ENCODE measurements around the gene GRIN2C.
"Not testable (repeated sequence)": the region's sequence is repeated elsewhere in the genome, so short reads cannot be mapped to it uniquely, and the experiment has no call there.

GRIN2C gene

DNA sequence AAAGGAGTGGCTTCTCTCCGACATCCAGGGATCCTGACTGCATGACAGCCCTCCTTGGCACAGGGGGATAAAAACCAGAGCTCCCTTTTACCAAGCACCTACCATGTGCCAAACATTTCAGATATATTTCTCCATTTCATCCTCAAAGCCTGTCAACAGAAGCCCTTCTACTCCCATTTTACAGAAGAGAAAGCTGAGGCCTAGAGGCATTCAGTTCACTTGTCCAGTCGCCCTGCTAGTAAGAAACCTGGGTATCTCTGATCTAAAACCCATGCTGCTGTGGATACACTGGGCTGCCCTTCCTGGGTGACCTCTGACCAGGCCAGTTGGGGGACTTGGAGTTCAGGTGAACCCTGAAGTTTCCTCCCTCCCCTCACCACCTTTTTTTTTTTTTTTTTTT, 19.0 kb upstream of the GRIN2C start:
- DNase-seq, result no peak

DNA sequence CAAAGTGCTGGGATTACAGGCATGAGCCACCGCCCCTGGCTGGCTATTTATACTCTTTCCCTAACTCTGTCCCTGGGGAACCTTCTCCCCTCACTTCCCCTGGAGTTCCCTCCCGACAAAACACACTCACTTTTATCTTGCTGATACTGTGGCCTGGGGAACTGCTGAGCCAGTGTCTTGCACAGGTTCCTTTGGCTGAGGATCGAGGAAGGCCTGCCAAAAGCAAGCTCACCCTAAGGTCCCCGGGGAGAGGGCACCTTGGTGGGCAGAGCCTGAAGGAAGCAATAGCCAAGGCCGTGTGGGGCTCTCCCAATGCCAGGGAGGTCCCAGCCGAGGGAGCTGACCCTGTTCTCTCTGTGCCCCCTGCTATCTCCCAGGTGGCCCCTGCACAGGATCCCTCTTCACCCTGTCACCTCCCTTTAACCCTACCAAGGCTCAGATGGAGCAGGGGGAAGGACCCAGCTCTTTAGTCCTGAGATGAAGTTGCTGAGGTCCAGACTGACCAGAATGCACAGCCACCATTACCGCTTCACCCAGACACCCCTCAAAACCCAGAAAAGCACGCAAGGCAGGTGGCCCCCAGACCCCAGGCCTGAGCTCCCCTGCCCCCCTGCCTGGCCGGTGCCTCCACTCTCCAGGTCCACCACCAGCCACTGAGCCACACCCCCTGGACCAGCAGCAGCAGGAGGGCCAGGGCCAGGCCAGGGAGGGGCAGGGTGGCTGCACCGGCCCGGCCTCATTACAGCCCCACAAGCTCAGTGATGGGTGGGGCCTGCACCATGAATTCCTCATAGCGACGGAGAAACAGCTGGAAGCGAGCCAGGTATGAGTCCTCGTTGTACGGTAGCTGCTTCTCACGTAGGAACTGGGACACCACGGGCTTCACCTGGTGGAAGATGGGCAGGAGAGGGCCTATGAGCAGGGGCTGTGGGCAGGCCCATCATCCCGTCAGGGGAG, 18.2 kb upstream of the GRIN2C start:
- peak; percentile 28 for DNase-seq

DNA sequence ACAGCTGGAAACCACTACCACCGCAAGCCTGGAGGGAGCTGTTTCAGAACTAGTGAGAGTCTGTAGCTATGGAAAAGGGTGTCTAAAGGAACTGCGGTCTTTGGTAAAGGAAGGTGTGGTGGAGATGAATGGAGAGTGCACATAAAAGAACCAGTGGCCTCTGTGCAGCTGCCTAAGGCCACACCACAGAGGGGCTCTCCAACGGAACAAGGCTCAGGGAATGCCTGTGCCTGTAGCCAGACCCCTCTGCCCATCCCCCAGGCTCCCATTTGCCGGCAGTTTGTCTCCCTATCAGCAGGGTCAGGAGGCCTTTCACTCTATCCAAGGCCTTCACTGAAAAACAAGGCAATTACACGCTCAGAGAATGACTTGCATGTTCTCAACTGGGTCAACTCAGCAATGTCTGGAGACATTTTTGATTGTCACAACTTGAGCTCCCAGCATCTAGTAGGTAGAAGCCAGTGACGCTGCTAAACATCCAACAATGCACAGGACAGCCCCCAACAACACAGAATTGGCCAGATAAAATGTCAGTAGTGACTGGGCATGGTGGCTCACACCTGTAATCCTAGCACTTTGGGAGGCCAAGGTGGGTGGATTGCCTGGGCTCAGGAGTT, 16.4 kb upstream of the GRIN2C start:
- no peak for DNase-seq

DNA sequence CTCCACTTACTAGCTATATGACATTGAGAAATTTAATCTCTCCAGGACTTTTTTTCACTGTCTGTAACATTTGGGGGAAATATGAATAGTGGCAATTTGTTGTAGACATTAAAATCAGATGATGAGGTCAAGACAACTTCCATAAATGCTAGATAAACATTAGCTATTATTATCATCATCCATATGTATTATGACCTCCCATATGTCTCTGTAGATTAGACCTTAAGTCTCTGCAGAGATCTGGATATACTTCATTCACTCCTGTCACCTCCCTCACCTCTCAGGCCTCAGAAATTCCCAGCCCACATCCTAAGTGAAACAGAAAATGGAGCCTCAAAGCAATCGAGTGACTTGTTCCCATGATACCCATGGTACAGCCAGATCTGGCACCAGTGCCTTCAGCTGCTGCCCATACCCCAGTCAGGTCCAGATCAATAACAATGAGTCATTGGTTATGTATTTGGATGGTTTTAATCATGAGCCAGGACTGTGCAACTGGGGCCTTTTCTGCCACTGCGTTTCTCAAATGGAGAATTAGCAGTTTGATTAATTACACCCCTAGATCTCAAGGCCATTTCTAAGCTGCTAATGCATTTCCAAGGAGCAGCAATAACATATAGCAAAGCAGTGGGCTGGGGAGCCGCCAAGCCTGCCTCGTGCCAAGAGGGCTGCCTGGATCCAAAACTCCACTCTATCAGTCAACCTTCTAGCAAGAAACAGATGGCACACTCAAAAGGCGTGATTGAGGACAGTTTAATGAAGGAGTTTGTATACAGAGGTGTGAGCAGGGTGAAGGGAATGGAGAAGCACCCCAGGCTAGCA, 15.7 kb upstream of the GRIN2C start:
- no peak for DNase-seq

DNA sequence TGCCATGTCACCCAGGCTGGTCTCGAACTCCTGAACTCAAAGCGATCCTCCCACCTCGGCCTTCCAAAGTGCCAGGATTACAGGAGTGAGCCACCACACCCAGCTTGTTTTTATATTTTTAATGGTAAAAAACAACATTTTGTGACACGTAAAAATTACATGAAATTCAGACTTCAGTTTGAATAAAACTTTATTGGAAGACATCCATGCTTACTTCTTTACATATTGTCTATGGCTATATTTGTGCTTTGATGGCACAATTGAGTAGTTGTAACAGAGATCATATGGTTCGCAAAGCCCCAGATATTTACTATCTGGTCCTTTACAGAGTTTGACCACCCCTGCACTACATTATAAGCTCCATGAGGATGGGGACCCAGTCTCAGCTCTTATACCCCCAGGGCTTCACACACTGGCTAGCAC, 14.9 kb upstream of the GRIN2C start:
- DNase-seq, result no peak

DNA sequence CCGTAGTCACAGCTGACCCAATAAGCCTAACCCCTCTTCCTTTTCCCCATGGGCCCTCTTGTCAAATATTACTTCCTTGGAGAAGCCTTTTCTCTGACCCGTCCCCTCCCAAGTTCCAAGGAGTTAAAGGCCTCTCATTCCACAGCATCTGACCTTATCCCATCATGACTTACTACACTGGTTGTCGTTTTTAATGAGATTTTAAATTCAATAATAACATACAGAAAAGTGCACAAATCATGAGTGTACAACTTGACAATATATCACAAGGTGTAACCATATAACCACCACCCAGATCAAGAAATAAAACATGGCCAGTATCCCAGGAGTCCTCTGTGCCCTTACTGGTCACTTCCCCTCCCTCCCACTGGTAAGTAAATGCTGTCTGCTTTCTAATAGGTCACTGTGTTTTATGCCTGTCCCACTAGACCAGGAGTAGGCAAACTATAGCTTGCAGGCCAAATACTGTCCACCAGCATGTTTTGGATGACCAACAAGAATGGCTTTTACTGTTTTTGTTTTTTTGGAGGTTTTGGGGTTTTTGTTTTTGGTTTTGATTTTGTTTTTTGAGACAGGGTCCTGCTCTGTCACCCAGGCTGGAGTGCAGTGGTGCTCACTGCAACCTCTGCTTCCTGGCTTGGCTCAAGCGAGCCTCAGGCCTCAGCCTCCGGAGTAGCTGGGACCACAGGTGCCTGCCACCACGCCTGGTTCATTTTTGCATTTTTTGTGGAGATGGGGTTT, 14.4 kb upstream of the GRIN2C start:
- peak; percentile 37 for DNase-seq

DNA sequence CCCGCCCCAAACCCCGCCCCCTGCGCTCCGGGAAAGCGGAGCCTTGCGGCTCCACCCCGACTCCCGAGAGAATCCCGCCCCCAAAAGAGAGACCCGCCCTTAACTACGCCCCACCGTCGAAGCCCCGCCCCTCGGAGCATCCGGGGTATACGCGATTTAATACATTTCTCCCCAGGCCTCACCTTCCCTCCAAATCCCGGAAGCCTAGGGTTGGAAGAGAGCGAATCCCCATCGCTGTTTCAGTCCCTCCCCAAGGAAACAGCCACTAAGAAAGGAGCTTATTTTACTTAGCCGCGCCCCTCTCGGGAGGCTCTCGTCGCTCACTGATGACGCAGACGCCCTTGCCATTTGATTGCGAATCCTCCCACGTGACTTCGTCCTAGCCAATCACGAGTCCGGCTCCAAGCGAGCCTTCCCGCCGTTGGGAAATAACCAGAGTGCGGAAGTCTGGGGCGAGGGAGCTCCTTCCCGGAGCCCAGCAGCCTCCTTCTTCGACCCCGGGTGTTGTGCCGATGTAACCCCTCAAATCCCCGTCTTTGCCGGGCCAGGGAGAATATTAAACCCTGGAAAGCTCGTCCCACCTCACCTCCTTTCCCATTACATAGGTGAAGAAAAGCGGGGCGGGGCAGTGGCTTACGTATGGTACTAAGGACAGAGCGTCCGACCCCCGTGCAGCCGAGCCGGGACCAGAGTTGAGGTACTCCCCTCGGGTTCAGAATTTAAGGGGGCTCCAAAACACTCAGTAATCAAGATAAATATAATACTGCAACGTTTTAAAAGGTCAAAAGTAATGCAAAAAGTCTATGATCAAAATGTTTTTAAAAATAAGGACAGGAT, 13.6 kb upstream of the GRIN2C start:
- peak; percentile 100 for DNase-seq

DNA sequence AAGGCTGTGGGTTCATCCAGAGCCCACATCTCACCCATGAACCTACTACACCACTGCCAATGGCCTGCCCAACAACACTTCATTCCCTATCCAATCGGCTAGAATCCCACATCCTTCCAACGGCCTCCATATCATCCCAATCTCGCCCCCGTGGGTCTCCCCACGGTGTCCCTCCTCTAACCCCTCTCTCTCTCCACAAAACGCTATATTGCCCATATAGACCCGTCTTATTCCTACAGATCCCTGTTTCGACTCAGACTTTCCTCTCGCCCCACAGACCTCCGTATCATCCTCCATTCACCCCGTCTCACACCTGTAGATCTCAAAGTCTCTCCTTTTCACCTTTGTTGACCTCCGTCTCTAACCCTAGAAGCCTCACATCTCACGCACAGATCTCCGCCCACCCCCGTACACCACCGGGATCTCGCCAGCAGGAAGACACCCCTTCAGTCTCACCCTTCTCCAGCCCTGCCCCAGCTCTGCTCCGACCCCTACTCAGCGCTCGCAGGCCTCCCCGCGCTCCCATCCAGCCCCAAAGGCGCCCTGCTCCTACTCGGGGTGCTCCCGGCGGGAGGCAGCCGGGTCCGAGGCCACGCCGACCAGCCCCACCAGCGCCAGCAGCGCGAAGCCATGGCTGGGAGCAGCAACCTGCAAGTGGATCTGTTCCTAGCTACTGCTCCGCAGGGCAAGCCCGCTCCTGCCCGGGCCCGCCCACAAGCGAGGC, 12.8 kb upstream of the GRIN2C start, which contains the start of gene FDXR:
Gene FDXR, minus strand, starts transcription at position 682 of the 724 bp plus-strand sequence. Its CDS starts 50 bp downstream, at position 632.
- no peak for DNase-seq

DNA sequence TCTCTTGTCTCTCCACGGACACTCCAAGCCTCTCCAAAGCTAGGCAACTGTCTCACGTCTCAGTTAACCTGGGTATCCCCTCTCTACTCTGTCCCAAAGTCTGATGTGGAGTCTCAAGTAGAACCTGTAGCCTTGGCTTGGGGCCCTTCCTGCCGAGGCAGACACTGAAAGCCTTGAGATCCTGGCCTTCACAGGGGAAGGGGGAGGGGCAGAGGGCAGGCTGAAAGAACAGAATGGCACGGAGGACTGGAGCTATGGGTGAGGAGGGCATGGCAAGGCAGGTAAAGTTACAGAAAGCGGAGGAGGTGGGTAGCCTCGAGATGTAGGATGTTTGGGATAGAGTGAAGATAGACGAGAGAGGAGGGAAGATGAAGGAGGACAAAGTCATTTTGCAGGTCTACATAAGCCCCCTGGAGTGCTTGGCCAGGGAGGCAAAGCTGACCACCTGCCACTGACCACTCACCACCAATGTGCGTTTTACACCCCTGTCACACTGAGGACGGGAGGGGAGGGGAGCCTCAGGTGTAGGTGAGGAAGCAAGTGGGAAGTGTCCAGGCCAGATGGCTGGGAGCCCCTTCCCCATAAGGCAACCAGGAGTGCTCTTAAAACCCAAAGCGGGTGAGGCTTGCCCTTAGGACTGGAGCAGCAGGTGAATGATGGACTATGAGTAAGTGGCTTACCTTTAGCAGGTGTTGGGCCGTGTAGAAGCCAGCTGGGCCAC, 11.8 kb upstream of the GRIN2C start:
- DNase-seq, result no peak

DNA sequence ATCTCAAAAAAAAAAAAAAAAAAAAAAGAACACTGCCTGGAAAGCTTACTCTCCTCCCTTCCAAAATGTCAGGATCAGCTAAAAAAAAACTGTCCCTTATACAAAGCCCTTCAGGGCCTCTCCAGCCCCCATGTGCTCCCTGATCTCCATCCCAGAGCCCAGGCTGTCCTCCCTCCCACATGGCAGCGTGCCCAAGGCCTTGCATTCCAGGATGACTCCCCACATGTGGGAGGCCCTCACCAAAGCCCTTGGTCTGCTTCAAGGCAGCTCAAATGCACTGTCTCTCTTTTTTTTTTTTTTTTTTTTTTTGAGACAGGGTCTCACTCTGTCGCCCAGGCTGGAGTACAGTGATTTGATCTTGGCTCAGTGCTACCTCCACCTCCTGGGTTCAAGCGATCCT, 10.8 kb upstream of the GRIN2C start:
- no peak for DNase-seq

DNA sequence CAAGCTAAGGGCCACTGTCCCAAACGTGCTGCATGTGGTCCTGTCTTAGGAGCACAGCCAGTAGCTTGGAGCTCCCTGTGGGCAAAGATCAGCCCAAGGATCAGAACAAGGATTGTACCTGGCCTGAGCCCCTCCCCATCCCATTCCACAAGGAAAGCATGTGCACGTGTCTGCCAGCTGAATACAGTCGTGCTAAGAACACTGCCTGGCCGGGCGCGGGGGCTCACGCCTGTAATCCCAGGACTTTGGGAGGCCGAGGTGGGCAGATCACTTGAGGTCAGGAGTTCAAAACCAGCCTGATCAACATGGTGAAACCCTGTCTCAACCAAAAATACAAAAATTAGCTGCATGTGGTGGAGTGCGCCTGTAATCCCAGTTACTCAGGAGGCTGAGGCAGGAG, 10.3 kb upstream of the GRIN2C start:
- DNase-seq, result not testable (repeated sequence)

DNA sequence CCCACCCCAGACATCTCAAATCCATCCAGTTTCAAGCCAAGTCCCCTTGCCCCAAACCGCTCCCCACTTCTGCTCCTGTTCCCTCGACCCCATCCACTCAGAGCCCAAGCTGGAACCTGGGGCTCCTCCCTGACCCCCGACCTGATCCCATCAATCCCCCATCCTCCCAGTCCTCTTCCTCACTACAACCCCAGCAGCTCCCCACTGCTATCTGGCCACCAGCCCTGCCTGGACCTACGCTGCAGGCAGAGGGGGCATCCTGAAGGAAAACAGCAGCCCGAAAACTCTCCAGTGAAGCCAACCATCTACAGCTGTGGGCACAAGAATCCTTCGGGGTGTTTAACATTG, 9.2 kb upstream of the GRIN2C start:
- DNase-seq, result no peak

DNA sequence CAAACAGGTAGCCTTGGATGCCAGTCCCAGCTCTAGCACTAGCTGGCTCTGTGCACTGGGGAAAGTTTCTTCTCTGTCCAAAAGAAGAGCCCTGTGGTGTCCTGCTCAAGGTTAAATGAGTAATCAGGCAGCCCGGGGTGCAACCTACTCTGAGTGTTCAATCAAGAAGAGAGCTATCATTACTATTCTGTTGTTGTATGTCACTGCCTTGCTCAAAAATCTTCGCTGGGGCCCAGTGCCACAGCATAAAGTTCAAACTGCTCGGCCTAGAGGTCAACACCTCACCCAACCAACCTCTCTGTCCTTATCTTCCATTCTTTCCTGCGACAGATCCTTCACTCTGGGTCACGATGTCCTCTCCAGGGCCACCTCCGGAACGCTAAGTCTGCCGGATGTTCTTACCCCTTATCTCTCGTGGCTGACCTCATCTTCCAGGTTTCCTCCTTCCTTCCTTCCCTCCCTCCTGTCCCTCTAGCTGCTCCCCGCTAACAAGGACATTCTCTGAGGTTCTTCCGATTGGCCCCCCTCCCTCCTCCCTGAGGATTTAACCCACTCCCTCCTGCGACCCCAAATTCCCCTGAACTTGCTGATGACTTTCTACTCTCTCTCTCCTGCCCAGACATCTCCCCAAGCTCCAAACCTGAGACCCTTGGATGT, 8.7 kb upstream of the GRIN2C start:
- DNase-seq, result no peak

DNA sequence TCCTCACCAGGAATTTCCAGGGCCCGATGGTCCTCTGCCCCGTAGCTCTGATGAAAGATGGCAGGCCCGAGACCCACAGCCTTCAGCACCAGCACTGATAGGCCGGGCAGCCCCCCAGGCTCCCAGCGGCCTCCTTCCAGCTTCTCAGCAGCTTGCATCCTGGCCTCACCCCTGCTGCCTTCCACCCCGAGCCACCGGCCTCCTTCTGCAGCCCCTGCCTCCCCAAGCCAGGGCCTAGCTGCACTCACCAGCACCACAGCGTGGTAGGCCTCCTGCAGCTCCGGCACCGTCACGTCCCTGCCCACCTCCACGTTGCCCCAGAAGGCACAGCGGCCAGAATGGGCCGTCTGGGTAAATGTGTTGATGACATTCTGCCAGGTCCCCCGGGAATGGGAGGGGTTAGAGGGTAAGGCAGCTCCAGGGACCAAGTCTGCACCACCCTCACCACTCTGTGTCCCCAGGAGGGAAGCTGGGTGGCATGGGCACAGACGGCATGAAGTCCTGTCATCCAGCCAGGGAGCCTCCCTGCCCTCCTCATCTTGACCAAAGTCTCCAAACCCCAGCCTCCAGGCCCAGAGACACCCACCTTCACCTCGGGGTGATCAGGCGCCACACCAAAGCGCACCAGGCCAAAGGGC, 6.6 kb upstream of the GRIN2C start:
- DNase-seq, result no peak

DNA sequence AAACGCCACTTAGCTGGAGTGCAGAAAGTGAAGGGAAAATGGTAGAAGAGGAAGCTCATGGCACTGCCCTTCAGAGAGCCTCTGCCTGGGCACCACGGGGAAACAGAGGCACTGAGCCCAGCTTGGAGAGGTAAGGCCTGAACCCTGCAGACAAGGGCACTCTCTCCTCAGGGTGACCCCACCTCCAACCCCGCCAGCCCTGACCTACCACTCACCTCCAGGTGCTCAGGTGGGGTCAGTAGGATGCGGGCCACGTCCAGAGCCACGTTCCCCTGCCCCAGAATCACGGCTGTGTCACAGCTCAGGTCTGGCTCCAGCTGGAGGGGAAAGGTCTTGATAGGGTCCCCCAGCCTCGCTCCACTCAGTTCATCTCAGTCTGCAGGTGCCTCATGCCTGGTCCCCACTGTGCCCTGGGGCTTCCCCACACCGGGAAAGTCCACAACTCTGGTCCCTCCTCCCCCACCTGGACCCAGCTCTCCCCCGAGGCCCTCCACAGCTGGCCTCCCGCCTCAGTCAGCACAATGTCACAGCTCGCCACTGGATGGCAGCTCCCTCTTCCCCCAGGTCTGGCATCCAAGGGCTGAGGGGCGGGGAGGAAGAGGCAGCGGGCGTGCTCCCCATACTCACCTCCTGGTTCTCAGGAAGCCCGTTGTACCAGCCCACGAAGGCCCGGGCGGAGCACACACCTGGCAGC, 6.0 kb upstream of the GRIN2C start:
- peak; percentile 31 for DNase-seq

DNA sequence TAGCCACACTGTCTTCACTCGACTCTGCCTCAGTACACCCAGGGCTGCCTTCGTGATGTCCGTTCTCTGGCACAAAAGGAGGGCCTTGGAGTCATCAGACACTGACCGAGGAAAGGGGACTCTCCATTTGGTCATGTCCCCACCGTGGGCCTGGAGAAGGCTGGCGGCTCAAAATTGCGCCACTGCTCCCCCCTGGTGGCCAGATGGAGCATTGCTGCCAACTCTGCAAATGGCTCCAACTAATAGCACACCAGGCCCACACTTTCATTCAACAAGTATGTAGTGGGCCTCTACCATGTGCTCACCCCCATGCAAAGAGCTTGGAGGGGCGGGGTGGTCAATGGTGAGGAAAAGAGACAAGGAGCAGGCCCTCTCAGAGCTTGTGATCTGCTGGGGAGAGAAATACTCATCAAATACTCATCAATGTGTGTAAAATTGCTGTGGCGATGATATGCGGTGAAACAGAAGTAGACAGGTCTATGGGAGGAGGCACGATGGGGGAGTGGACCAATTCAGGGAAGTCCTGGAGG, 5.2 kb upstream of the GRIN2C start:
- peak; percentile 79 for DNase-seq

DNA sequence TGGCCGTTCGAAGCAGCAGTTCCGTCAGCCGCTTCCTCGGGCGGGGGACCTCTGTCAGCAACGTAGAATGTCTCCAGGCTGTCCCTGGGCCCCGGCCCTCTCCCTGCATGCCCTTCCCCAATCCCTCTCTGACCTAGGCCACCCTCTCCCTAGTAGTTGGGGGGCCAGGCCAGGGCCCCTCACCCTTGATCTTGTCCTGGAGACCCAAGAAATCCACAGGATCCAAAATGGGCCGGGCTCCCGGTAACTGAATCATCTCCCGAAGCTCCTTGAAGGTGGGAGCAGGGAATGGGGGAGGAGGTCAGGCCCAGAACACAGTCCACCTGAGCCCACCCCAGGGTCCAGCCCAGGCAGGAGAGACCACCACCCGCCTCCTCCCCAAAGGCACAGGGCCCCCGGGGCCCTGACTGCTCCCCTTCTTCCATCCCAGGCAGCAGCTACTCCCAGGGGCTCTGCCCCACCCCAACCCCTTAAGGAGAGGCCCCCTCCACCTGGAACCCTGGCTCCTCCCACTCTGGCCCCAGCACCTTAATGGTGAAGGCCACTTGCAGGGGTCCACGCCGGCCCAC, 4.7 kb upstream of the GRIN2C start:
- DNase-seq, result no peak

All from NCI-H82 (cell line).